HCT116 (cell line): ENCODE measurements around the gene PPM1E. TPM values are rescaled to one million over a fixed set of nuclear protein-coding genes. Genes with fewer than 3 reads are reported as not detected.

ENCODE experiments used
- ATAC-seq: fragments of 200-7000 bp; cut with Tn5 transposase; 2 replicates; pipeline ENCODE4 v1.9.1; 2020; ENCODE audit warnings: mild to moderate bottlenecking, moderate library complexity
- BruUV-seq: library from RNA; stranded (reverse); fragments of 400-500 nt; replicated peaks from 2 replicates; lab custom pipeline; 2021; lab: Mats Ljungman, UMichigan
- CTCF ChIA-PET: fragments of 300-600 bp; sonication (Branson Sonifier 250); formaldehyde crosslinking; loops from one replicate; lab custom pipeline; 2021; ENCODE audit warnings: antibody characterized with exemption; lab: Charles Lee
- POLR2A ChIA-PET: fragments of 300-600, 350-600 bp; sonication (Branson Sonifier 250); formaldehyde crosslinking; loops from one replicate; lab custom pipeline; 2021; ENCODE audit warnings: antibody characterized with exemption; lab: Charles Lee
- RAD21 ChIA-PET, 2 experiments: fragments of 300-600 bp; sonication (Branson Sonifier 250); formaldehyde crosslinking; loops; one replicate each; lab custom pipeline; 2023; ENCODE audit warnings: low total read pairs in 2 of 2; ENCODE audit not compliant: uncharacterized antibody in 2 of 2, unreplicated experiment in 2 of 2, low non-redundant PET in 1 of 2; lab: Charles Lee
- DNase-seq: peaks from one replicate; pipeline ENCODE4 v3.0.0-alpha.2; 2010; ENCODE audit warnings: low read depth, low spot score
- H2AFZ ChIP-seq: fragments of 200-600 bp; shearing (Covaris generic), sonication (generic); 2 replicates; pipeline ENCODE4 v1.6.1; 2017; ENCODE audit warnings: low read depth, mixed run types, mixed read lengths, antibody characterized with exemption, low read length; ENCODE audit not compliant: poor library complexity, severe bottlenecking
- H3K27ac ChIP-seq: 2 replicates; pipeline ENCODE4 v1.5.1; 2012; ENCODE audit warnings: low read depth, low read length
- H3K27me3 ChIP-seq: fragments of 200-600 bp; sonication (generic); 2 replicates; pipeline ENCODE4 v1.6.1; 2016; ENCODE audit warnings: mixed run types, low read length, mixed read lengths; ENCODE audit not compliant: insufficient read depth
- H3K36me3 ChIP-seq, 2 experiments: fragments of 200-500 bp in 1 of 2; fragments of 200-600 bp in 1 of 2; sonication (Bioruptor generic) in 1 of 2; sonication (generic) in 1 of 2; 2 replicates each; pipeline versions ENCODE4 v1.5.1 to v1.6.1; 2014 to 2016; ENCODE audit warnings: low read length in 2 of 2, inconsistent platforms in 1 of 2, mixed read lengths in 1 of 2, mixed run types in 1 of 2; ENCODE audit not compliant: insufficient read depth in 2 of 2, control insufficient read depth in 1 of 2
- H3K4me1 ChIP-seq, 2 experiments: fragments of 200-600 bp in 1 of 2; sonication (generic) in 1 of 2; 2 replicates each; pipeline versions ENCODE4 v1.5.1 to v1.6.1; 2012 to 2017; ENCODE audit warnings: low read length in 2 of 2, inconsistent platforms in 1 of 2, mild to moderate bottlenecking in 1 of 2, mixed read lengths in 1 of 2, mixed run types in 1 of 2, moderate library complexity in 1 of 2; ENCODE audit not compliant: insufficient read depth in 2 of 2, control insufficient read depth in 1 of 2
- H3K4me2 ChIP-seq: fragments of 200-600 bp; sonication (generic); 2 replicates; pipeline ENCODE4 v1.6.1; 2017; ENCODE audit warnings: mixed run types, low read length, mixed read lengths
- H3K4me3 ChIP-seq, 2 experiments: fragments of 200-600 bp in 1 of 2; sonication (generic) in 1 of 2; replicated peaks in 1 of 2; 2 replicates each; pipeline ENCODE4 v1.5.1; 2011 to 2016; ENCODE audit warnings: low read length in 2 of 2, control low read depth in 1 of 2, low read depth in 1 of 2, mild to moderate bottlenecking in 1 of 2, mixed read lengths in 1 of 2, mixed run types in 1 of 2
- H3K79me2 ChIP-seq: fragments of 200-600 bp; sonication (generic); 2 replicates; pipeline ENCODE4 v1.6.1; 2017; ENCODE audit warnings: mild to moderate bottlenecking, mixed run types, low read length, moderate library complexity, mixed read lengths; ENCODE audit not compliant: insufficient read depth
- H3K9ac ChIP-seq: fragments of 200-600 bp; sonication (generic); 2 replicates; pipeline ENCODE4 v1.6.1; 2016; ENCODE audit warnings: low read length, mixed read lengths
- H3K9me2 ChIP-seq: fragments of 200-600 bp; sonication (generic), shearing (Covaris generic); 2 replicates; pipeline ENCODE4 v1.6.1; 2017; ENCODE audit warnings: mixed run types, mild to moderate bottlenecking, moderate library complexity; ENCODE audit not compliant: insufficient read depth
- H3K9me3 ChIP-seq, 2 experiments: fragments of 200-500 bp in 1 of 2; fragments of 200-600 bp in 1 of 2; sonication (Bioruptor generic) in 1 of 2; sonication (generic) in 1 of 2; 2 replicates each; pipeline ENCODE4 v1.6.1; 2014 to 2017; ENCODE audit warnings: low read length in 2 of 2, mixed read lengths in 2 of 2, inconsistent platforms in 1 of 2, low read depth in 1 of 2, mild to moderate bottlenecking in 1 of 2, mixed run types in 1 of 2, moderate library complexity in 1 of 2; ENCODE audit not compliant: control insufficient read depth in 1 of 2, insufficient read depth in 1 of 2
- H4K20me1 ChIP-seq: fragments of 200-600 bp; sonication (generic), shearing (Covaris generic); 2 replicates; pipeline ENCODE4 v1.6.1; 2017; ENCODE audit warnings: mixed run types, mild to moderate bottlenecking, moderate library complexity; ENCODE audit not compliant: insufficient read depth
- CBX3 ChIP-seq: IDR thresholded peaks from 2 replicates; pipeline ENCODE4 v1.6.1; 2012; ENCODE audit warnings: low read depth
- CEBPB ChIP-seq: IDR thresholded peaks from 2 replicates; pipeline ENCODE4 v1.6.1; 2012; ENCODE audit warnings: low read depth
- CTCF ChIP-seq, 3 experiments: fragments of 200-600 bp in 1 of 3; sonication (generic) in 1 of 3; IDR thresholded peaks in 2 of 3; conservative IDR thresholded peaks in 1 of 3; 2 replicates each; pipeline ENCODE4 v1.5.1; 2012 to 2017; ENCODE audit warnings: low read depth in 2 of 3, low read length in 2 of 3, antibody characterized with exemption in 1 of 3, borderline replicate concordance in 1 of 3, control low read depth in 1 of 3, mild to moderate bottlenecking in 1 of 3, mixed read lengths in 1 of 3, mixed run types in 1 of 3, moderate library complexity in 1 of 3; ENCODE audit not compliant: insufficient read depth in 1 of 3
- EGR1 ChIP-seq: IDR thresholded peaks from 2 replicates; pipeline ENCODE4 v1.6.1; 2012; ENCODE audit warnings: low read depth
- EZH2 ChIP-seq: fragments of 200-600 bp; sonication (generic); IDR thresholded peaks from 2 replicates; pipeline ENCODE4 v1.6.1; 2017; ENCODE audit warnings: antibody characterized with exemption, mixed run types
- EZH2phosphoT487 ChIP-seq: fragments of 200-600 bp; IDR thresholded peaks from 2 replicates; pipeline ENCODE4 v1.6.1; 2018; ENCODE audit warnings: antibody characterized with exemption, borderline replicate concordance
- FOSL1 ChIP-seq: IDR thresholded peaks from 2 replicates; pipeline ENCODE4 v1.6.1; 2012; ENCODE audit warnings: low read depth
- JUND ChIP-seq: IDR thresholded peaks from 2 replicates; pipeline ENCODE4 v1.6.1; 2012
- POLR2A ChIP-seq: IDR thresholded peaks from 2 replicates; pipeline ENCODE4 v1.7.0; 2011; ENCODE audit warnings: borderline replicate concordance; ENCODE audit not compliant: insufficient read depth, insufficient read length; ENCODE audit errors: extremely low read depth
- POLR2AphosphoS5 ChIP-seq: IDR thresholded peaks from 2 replicates; pipeline ENCODE4 v1.6.1; 2011; ENCODE audit warnings: mild to moderate bottlenecking, low read depth, low read length, moderate library complexity
- RAD21 ChIP-seq: IDR thresholded peaks from 2 replicates; pipeline ENCODE4 v1.6.1; 2012; ENCODE audit warnings: low read depth, mild to moderate bottlenecking
- SIN3A ChIP-seq: IDR thresholded peaks from 2 replicates; pipeline ENCODE4 v1.6.1; 2012; ENCODE audit warnings: low read depth
- SP1 ChIP-seq: IDR thresholded peaks from 2 replicates; pipeline ENCODE4 v1.6.1; 2012; ENCODE audit warnings: low read depth
- TCF7L2 ChIP-seq: IDR thresholded peaks from 2 replicates; pipeline ENCODE4 v1.7.0; 2011; ENCODE audit warnings: borderline replicate concordance, inconsistent platforms; ENCODE audit not compliant: insufficient read depth, insufficient read length; ENCODE audit errors: extremely low read depth
- YY1 ChIP-seq: IDR thresholded peaks from 2 replicates; pipeline ENCODE4 v1.6.1; 2011; ENCODE audit warnings: low read length, low read depth, moderate library complexity, mild to moderate bottlenecking; ENCODE audit not compliant: insufficient replicate concordance; ENCODE audit errors: extremely low read depth
- ZFX ChIP-seq: fragments of 450-650 bp; IDR thresholded peaks from 2 replicates; pipeline ENCODE4 v1.6.1; 2017
- ZNF274 ChIP-seq: fragments of 200-500 bp; sonication (Bioruptor generic); IDR thresholded peaks from 2 replicates; pipeline ENCODE4 v1.6.1; 2014; ENCODE audit warnings: mild to moderate bottlenecking, low read depth, low read length, inconsistent platforms
- intact Hi-C: fragments of 100-400 bp; cut with micrococcal nuclease; formaldehyde crosslinking; loops from 2 replicates; pipeline ENCODE4 v1.10.0; 2022
- total RNA-seq: library from RNA; stranded (reverse); gene quantifications from one replicate; pipeline ENCODE4 v1.2.1, GENCODE V29; 2021; ENCODE audit not compliant: unreplicated experiment
- TF ChIP-seq, protein P1 (sequence below): IDR thresholded peaks from 2 replicates; pipeline ENCODE4 v1.6.1; 2012

PPM1E gene
- total RNA-seq, 1 experiment from 2014 or later: 0.02 TPM

DNA sequence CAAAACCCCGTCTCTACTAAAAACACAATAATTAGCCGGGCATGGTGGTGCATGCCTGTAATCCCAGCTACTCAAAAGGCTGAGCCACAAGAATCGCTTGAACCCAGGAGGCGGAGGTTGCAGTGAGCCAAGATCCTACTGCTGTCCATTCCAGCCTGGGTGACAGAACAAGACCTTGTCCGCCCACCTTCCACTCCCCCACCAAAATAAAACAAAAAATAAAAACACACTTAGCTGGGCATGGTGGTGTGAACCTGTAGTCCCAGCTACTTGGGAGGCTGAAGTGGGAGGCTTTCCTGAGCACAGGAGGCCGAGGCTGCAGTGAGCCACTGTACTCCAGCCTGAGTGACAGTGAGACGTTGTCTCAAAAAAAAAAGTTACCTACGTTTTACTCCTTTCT lies 3.2 kb downstream of the PPM1E start:
- no peaks in the 10 kb centered on the region for H4K20me1 ChIP-seq
- H3K36me3 ChIP-seq: no peaks in the 10 kb centered on the region
- H2AFZ ChIP-seq: no peak overlapping the region
- DNase-seq: no peak
- H3K4me1 ChIP-seq: no peaks in the 10 kb centered on the region
- no peaks in the 10 kb centered on the region for H3K9me3 ChIP-seq
- BruUV-seq: no TSS peak
- H3K79me2 ChIP-seq: no peaks in the 10 kb centered on the region
- POLR2A ChIA-PET: no interaction called here
- H3K4me3 ChIP-seq: no peak overlapping the region
- no peak overlapping the region for H3K4me2 ChIP-seq
- H3K9me2 ChIP-seq: no peaks in the 10 kb centered on the region
- TF ChIP-seq SP1 (no peak), FOSL1 (no peak), JUND (no peak), CEBPB (no peak), ZFX (no peak), YY1 (no peak), POLR2AphosphoS5 (no peak), SIN3A (no peak), RAD21 (no peak), CBX3 (no peak), CTCF (IDR thresholded peaks at IDR 0.05 in 2 of 3, conservative IDR thresholded peaks at IDR 0.05 in 1 of 3; ENCODE audit: borderline replicate concordance in 1 of 3, insufficient read depth in 1 of 3, low read depth in 2 of 3, low read length in 2 of 3) (no peak)
- RAD21 ChIA-PET: no interaction called here
- no peak overlapping the region for H3K9ac ChIP-seq
- no peak overlapping the region for H3K27ac ChIP-seq
- H3K27me3 ChIP-seq: no peaks in the 10 kb centered on the region
- intact Hi-C loops: no loop called here
- no peak for ATAC-seq
- CTCF ChIA-PET: no interaction called here

DNA sequence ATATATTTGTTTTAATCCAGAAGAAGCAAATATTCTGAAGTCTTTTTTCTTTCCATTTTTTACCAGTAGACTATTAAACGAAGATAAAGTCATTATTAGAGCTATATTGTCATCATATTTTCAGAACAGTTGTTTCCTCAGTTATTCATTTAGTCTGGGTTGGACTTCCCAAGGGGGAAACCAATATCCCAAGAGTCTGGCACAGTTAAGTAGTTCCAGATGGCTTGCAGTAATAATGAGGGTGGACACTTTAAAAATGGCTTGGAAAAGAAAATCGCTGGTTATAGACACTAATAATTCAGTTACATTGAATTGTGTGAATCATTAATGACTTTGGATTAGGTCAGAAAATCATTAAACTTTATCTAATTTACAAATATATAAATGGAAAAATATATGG lies 3.9 kb downstream of the PPM1E start:
- Histone ChIP-seq H2AFZ (no peak overlapping the region), H3K9me3 (no peaks in the 10 kb centered on the region), H3K79me2 (no peaks in the 10 kb centered on the region), H3K4me3 (no peak overlapping the region), H3K27ac (no peak overlapping the region), H3K36me3 (no peaks in the 10 kb centered on the region), H3K4me2 (no peak overlapping the region), H3K9me2 (no peaks in the 10 kb centered on the region), H3K27me3 (no peaks in the 10 kb centered on the region), H3K4me1 (no peaks in the 10 kb centered on the region), H3K9ac (no peak overlapping the region), H4K20me1 (no peaks in the 10 kb centered on the region)
- no peak for ATAC-seq
- RAD21 ChIA-PET: no interaction called here
- no peak for DNase-seq
- BruUV-seq: no TSS peak
- intact Hi-C loops: no loop called here
- POLR2A ChIA-PET: no interaction called here
- CTCF ChIA-PET: no interaction called here
- no peak for TF ChIP-seq EGR1
- no peak for TF ChIP-seq CEBPB
- no peak for TF ChIP-seq ZNF274
- TF ChIP-seq ZFX: no peak
- no peak for TF ChIP-seq JUND
- TF ChIP-seq EZH2: no peak
- no peak for TF ChIP-seq RAD21
- TF ChIP-seq TCF7L2: no peak
- TF ChIP-seq CTCF (IDR thresholded peaks at IDR 0.05 in 2 of 3, conservative IDR thresholded peaks at IDR 0.05 in 1 of 3; ENCODE audit: borderline replicate concordance in 1 of 3, insufficient read depth in 1 of 3, low read depth in 2 of 3, low read length in 2 of 3): no peak
- TF ChIP-seq EZH2phosphoT487: no peak
- TF ChIP-seq SP1: no peak
- no peak for TF ChIP-seq CBX3
- no peak for TF ChIP-seq YY1
- TF ChIP-seq POLR2A: no peak
- TF ChIP-seq, protein P1, sequence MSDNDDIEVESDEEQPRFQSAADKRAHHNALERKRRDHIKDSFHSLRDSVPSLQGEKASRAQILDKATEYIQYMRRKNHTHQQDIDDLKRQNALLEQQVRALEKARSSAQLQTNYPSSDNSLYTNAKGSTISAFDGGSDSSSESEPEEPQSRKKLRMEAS: no peak
